GM19328 (cell line): ENCODE measurements around the gene DCPS.
A peak's percentile ranks its signal among the peaks of the same experiment; 100 is the strongest.
"Not testable (repeated sequence)": the region's sequence is repeated elsewhere in the genome, so short reads cannot be mapped to it uniquely, and the experiment has no call there.

Experiments used
- ATAC-seq: cut with Tn5 transposase; IDR thresholded peaks from one replicate; pipeline ENCODE4 v1.9.1; 2021; ENCODE audit warnings: mild to moderate bottlenecking, moderate library complexity; ENCODE audit not compliant: unreplicated experiment

The DCPS gene

GRCh38 chr11:126378763-126379162 is 74.9 kb downstream of the DCPS start:
- no peak for ATAC-seq

GRCh38 chr11:126380909-126381308 is 77.0 kb downstream of the DCPS start:
- no peak for ATAC-seq

GRCh38 chr11:126381960-126382359 is 78.1 kb downstream of the DCPS start:
- ATAC-seq: not testable (repeated sequence)

GRCh38 chr11:126382641-126383040 is 78.8 kb downstream of the DCPS start:
- ATAC-seq: not testable (repeated sequence)

- no peak for ATAC-seq
These were observed 79.8 kb downstream of the DCPS start for GRCh38 chr11:126383339-126384335.

- ATAC-seq: no peak
These were observed 80.7 kb downstream of the DCPS start for GRCh38 chr11:126384449-126385070.

- no peak for ATAC-seq
These were observed 82.3 kb downstream of the DCPS start for GRCh38 chr11:126385991-126386728.

GRCh38 chr11:126386729-126387071 is 82.8 kb downstream of the DCPS start:
- ATAC-seq: not testable (repeated sequence)

- no peak for ATAC-seq
These were observed 84.0 kb downstream of the DCPS start for GRCh38 chr11:126387857-126388256.

GRCh38 chr11:126390272-126390867 is 86.5 kb downstream of the DCPS start:
- ATAC-seq: no peak

GRCh38 chr11:126391286-126391954 is 87.6 kb downstream of the DCPS start:
- ATAC-seq: no peak

- peak; percentile 66 for ATAC-seq
These were observed 88.2 kb downstream of the DCPS start for GRCh38 chr11:126391970-126392632.

GRCh38 chr11:126392633-126393013 is 88.8 kb downstream of the DCPS start:
- ATAC-seq: no peak

GRCh38 chr11:126393143-126393542 is 89.3 kb downstream of the DCPS start:
- no peak for ATAC-seq

- no peak for ATAC-seq
These were observed 90.2 kb downstream of the DCPS start for GRCh38 chr11:126394036-126394435.

- not testable (repeated sequence) for ATAC-seq
These were observed 90.8 kb downstream of the DCPS start for GRCh38 chr11:126394634-126395072.
